Sigmoid colon (tissue), 4 donors: ENCODE results near the gene ABCA2.
"Not testable (repeated sequence)": the region's sequence is repeated elsewhere in the genome, so short reads cannot be mapped to it uniquely, and the experiment has no call there.

ENCODE experiments used
- CTCF ChIP-seq, 4 experiments: fragments of 450-650 bp in 3 of 4; fragments of 200-600 bp in 1 of 4; IDR thresholded peaks; one replicate each; pipeline ENCODE4 v1.5.1; 2016 to 2019; ENCODE audit warnings: antibody characterized with exemption in 4 of 4, mild to moderate bottlenecking in 3 of 4, moderate library complexity in 2 of 4
- POLR2A ChIP-seq, 2 donors: fragments of 450-650 bp; IDR thresholded peaks; one replicate each; pipeline ENCODE4 v1.6.1; 2016; ENCODE audit warnings: antibody characterized with exemption in 2 of 2, mild to moderate bottlenecking in 2 of 2, moderate library complexity in 2 of 2
- POLR2AphosphoS5 ChIP-seq, 4 donors: sonication (generic); formaldehyde crosslinking; IDR thresholded peaks; one replicate each; pipeline ENCODE4 v1.6.1; 2017; ENCODE audit warnings: antibody characterized with exemption in 4 of 4

GRCh38 chr9:137062798-137063197 is 34.8 kb upstream of the ABCA2 start:
- TF ChIP-seq CTCF, POLR2A, POLR2AphosphoS5 (IDR thresholded peaks at IDR 0.05): not testable (repeated sequence)
